ENCODE results near the gene NBEAL2. TPM values are rescaled to one million over a fixed set of nuclear protein-coding genes. Genes with fewer than 3 reads are reported as not detected.

Gene NBEAL2
- total and polyA plus RNA-seq, 11 donors, result 8.1 to 45.7 (median 13.1) TPM

DNA sequence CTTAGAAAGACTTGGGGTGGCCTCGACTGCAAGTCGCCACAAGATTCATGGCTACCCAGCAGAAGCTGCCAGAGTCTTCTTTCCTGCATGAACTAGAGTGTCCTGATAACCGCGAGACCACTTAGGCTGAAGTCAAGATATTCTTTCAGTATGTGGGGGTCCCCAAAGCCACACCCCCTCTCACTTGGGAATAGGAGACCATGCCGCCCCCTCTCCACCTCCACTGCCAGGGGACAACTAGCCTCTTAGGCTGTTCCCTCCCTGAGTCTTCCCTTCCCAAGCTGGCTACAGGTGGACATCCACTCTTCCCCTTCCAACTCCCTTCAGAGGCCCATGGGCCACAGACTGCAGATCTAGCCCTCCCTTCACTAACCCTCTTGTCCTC, 1.7 kb upstream of the NBEAL2 start:
- DNase-seq (peak in 1 of 5 donors; percentile 13), ATAC-seq (no peak)
- peaks cover 0 to 4% (median 0%) of the 10 kb centered on the region in 9 donors for H3K36me3 ChIP-seq
- no peaks in the 10 kb centered on the region for H3K27me3 ChIP-seq
- 91 to 94% (median 92%) methylated on average over 5 of the region's 5 CpGs for WGBS, 4 donors
- no peak for TF ChIP-seq POLR2A (IDR thresholded peaks at IDR 0.05)
- TF ChIP-seq, protein P1, sequence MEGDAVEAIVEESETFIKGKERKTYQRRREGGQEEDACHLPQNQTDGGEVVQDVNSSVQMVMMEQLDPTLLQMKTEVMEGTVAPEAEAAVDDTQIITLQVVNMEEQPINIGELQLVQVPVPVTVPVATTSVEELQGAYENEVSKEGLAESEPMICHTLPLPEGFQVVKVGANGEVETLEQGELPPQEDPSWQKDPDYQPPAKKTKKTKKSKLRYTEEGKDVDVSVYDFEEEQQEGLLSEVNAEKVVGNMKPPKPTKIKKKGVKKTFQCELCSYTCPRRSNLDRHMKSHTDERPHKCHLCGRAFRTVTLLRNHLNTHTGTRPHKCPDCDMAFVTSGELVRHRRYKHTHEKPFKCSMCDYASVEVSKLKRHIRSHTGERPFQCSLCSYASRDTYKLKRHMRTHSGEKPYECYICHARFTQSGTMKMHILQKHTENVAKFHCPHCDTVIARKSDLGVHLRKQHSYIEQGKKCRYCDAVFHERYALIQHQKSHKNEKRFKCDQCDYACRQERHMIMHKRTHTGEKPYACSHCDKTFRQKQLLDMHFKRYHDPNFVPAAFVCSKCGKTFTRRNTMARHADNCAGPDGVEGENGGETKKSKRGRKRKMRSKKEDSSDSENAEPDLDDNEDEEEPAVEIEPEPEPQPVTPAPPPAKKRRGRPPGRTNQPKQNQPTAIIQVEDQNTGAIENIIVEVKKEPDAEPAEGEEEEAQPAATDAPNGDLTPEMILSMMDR (IDR thresholded peaks at IDR 0.05), result no peak
- H3K4me3 ChIP-seq, result no peak overlapping the region
- H3K27ac ChIP-seq, result peak overlapping the region in 4 of 12 donors; percentile 62 to 94 (median 88)
- H3K4me1 ChIP-seq, result peaks cover 4 to 80% (median 44%) of the 10 kb centered on the region in 12 donors
- intact Hi-C loops (cut with DNase I), result loop anchor here in 8 of 10 donors (2.0 to 5.0 kb wide), 8 partner anchors 29 to 111 kb away; no protein-coding TSS in a partner anchor
- H3K9me3 ChIP-seq, result no peaks in the 10 kb centered on the region

DNA sequence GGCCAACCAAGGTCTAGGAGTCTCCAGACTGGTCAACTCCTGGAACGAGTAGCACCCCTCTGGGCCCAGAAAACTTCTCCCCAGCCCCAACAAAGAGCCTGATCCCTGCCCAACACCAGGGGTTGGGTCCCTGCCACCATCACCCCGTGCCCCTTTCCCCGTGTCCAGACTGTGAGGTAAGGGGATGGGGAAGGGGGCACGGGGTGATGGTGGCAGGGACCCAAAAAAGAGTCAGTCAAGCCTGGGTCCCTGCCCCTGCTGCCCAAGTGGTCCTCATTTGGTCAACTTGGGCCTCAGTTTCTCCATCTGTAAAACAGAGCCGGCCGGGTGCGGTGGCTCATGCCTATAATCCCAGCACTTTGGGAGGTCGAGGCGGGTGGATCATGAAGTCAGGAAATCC, 1.1 kb upstream of the NBEAL2 start:
- WGBS, 4 donors, result 91 to 94% (median 91%) methylated on average over 8 to 9 of the region's 9 CpGs
- H3K4me1 ChIP-seq, result peaks cover 4 to 77% (median 44%) of the 10 kb centered on the region in 12 donors

GRCh38 chr3:46979958-46980497, 562 bp downstream of the NBEAL2 start:
- Histone ChIP-seq H3K27ac (peak overlapping the region in 11 of 12 donors; percentile 70 to 95 (median 90)), H3K36me3 (no peaks in the 10 kb centered on the region), H3K27me3 (no peaks in the 10 kb centered on the region), H3K4me1 (peaks cover 3 to 60% (median 30%) of the 10 kb centered on the region in 12 donors), H3K9me3 (no peaks in the 10 kb centered on the region), H3K4me3 (peak overlapping the region; percentile 31 to 88 (median 65))
- 2 to 8% (median 4%) methylated on average over 11 to 40 of the region's 40 CpGs for WGBS, 4 donors
- no peak for ATAC-seq
- no peak for TF ChIP-seq POLR2A (IDR thresholded peaks at IDR 0.05)
- TF ChIP-seq, protein P1 (IDR thresholded peaks at IDR 0.05), result no peak
- intact Hi-C loops (cut with DNase I), result loop anchor here in 6 of 10 donors (1.0 to 5.0 kb wide), 5 partner anchors 32 to 113 kb away; no protein-coding TSS in a partner anchor
- DNase-seq, result peak in 2 of 5 donors; percentile 52 to 70

More for the DNA sequence above, 1.1 kb upstream of the NBEAL2 start:
- Histone ChIP-seq H3K27ac (peak overlapping the region in 9 of 12 donors; percentile 76 to 95 (median 90)), H3K27me3 (no peaks in the 10 kb centered on the region), H3K4me3 (peak overlapping the region in 3 of 12 donors; percentile 73 to 88 (median 83)), H3K36me3 (peaks cover 0 to 4% (median 0%) of the 10 kb centered on the region in 9 donors), H3K9me3 (no peaks in the 10 kb centered on the region)
- peak in 1 of 5 donors; percentile 33 for DNase-seq
- intact Hi-C loops (cut with DNase I), result loop anchor here in 6 of 10 donors (2.0 to 5.0 kb wide), 4 partner anchors 46 to 111 kb away; no protein-coding TSS in a partner anchor
- no peak for ATAC-seq
- no peak for TF ChIP-seq POLR2A (IDR thresholded peaks at IDR 0.05)
- TF ChIP-seq, protein P1 (IDR thresholded peaks at IDR 0.05), result no peak

DNA sequence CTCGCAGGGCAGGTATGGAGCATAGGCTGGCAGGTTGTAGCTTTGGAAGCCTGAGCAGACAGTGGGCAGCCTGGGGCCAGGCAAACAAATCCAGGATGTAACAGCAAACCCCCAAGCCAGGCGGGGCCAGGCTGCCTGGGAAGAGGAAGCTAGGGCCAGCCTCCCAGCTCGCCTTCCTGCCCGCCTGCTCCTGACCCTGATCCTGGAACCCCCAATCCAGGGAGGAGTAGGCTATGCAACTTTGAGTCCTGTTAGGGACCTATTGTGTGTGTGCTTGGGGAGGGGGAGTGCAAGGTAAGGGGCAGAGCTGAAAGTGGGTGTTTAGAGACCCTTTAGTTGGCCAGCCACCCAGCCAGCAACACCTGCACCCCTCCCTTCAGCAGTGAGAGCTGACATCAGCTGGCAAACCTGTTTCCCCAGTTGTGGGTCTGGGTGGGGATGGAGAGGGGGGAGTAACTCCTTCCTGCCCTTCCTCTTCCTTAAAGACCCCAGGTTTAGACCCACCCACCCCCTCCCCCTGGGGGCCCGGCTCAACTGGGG, 2.5 kb downstream of the NBEAL2 start:
- Histone ChIP-seq H3K27me3 (no peaks in the 10 kb centered on the region), H3K27ac (peak overlapping the region; percentile 38 to 95 (median 80)), H3K4me3 (peak overlapping the region in 9 of 12 donors; percentile 41 to 88 (median 66)), H3K9me3 (no peaks in the 10 kb centered on the region), H3K4me1 (peaks cover 0 to 68% (median 23%) of the 10 kb centered on the region in 12 donors), H3K36me3 (no peaks in the 10 kb centered on the region)
- peak in 1 of 4 donors; percentile 37 for ATAC-seq
- 45 to 76% (median 58%) methylated on average over 4 to 5 of the region's 5 CpGs for WGBS, 4 donors
- peak in 4 of 5 donors; percentile 53 to 74 (median 58) for DNase-seq
- TF ChIP-seq, protein P1 (IDR thresholded peaks at IDR 0.05), result no peak
- TF ChIP-seq POLR2A (IDR thresholded peaks at IDR 0.05), result no peak
- intact Hi-C loops (cut with DNase I), result no loop called here
